HEK293 (cell line): ENCODE results near the gene TMEM11.
A peak's percentile ranks its signal among the peaks of the same experiment; 100 is the strongest.

Experiments
- BCL11B ChIP-seq: fragments of 450-650 bp; formaldehyde crosslinking; IDR thresholded peaks from 2 replicates; pipeline ENCODE4 v1.5.1; 2016; ENCODE audit warnings: low read depth, missing biosample characterization, missing genetic modification characterization
- GLI2 ChIP-seq: fragments of 450-650 bp; formaldehyde crosslinking; IDR thresholded peaks from 2 replicates; pipeline ENCODE4; 2017; ENCODE audit warnings: missing biosample characterization, missing genetic modification characterization, low read depth, borderline replicate concordance
- GLIS1 ChIP-seq: fragments of 450-650 bp; formaldehyde crosslinking; IDR thresholded peaks from 2 replicates; pipeline ENCODE4 v1.5.1; 2016; ENCODE audit warnings: missing biosample characterization, missing genetic modification characterization
- HOXA7 ChIP-seq: sonication (generic); formaldehyde crosslinking; IDR thresholded peaks from 2 replicates; pipeline ENCODE4 v1.8.1; 2022; ENCODE audit warnings: missing genetic modification reagents, borderline replicate concordance
- KLF17 ChIP-seq: fragments of 450-650 bp; formaldehyde crosslinking; IDR thresholded peaks from 2 replicates; pipeline ENCODE4 v1.5.1; 2016; ENCODE audit warnings: missing biosample characterization, missing genetic modification characterization
- KLF9 ChIP-seq: fragments of 450-650 bp; formaldehyde crosslinking; IDR thresholded peaks from 2 replicates; pipeline ENCODE4 v1.5.1; 2016; ENCODE audit warnings: missing biosample characterization, missing genetic modification characterization, low read depth
- PBX3 ChIP-seq: sonication (generic); formaldehyde crosslinking; IDR thresholded peaks from 2 replicates; pipeline ENCODE4 v1.8.1; 2022; ENCODE audit warnings: mild to moderate bottlenecking, moderate library complexity, missing genetic modification reagents
- YY2 ChIP-seq: fragments of 450-650 bp; formaldehyde crosslinking; IDR thresholded peaks from 2 replicates; pipeline ENCODE4 v1.5.1; 2016; ENCODE audit warnings: missing biosample characterization, missing genetic modification characterization
- ZNF114 ChIP-seq: fragments of 450-650 bp; formaldehyde crosslinking; IDR thresholded peaks from 2 replicates; pipeline ENCODE4 v1.5.0; 2017; ENCODE audit warnings: missing biosample characterization, missing genetic modification characterization
- ZNF121 ChIP-seq: fragments of 450-650 bp; formaldehyde crosslinking; IDR thresholded peaks from 2 replicates; pipeline ENCODE4 v1.5.1; 2016; ENCODE audit warnings: missing biosample characterization, missing genetic modification characterization
- ZNF16 ChIP-seq: fragments of 450-650 bp; formaldehyde crosslinking; IDR thresholded peaks from 2 replicates; pipeline ENCODE4 v1.5.1; 2016; ENCODE audit warnings: low read depth, missing biosample characterization, missing genetic modification characterization
- ZNF202 ChIP-seq: fragments of 450-650 bp; formaldehyde crosslinking; IDR thresholded peaks from 2 replicates; pipeline ENCODE4 v1.5.1; 2016; ENCODE audit warnings: missing biosample characterization, missing genetic modification characterization, borderline replicate concordance
- ZNF239 ChIP-seq: fragments of 450-650 bp; formaldehyde crosslinking; IDR thresholded peaks from 2 replicates; pipeline ENCODE4 v1.5.1; 2016; ENCODE audit warnings: missing biosample characterization, missing genetic modification characterization
- ZNF530 ChIP-seq: fragments of 450-650 bp; formaldehyde crosslinking; IDR thresholded peaks from 2 replicates; pipeline ENCODE4 v1.5.1; 2016; ENCODE audit warnings: low read depth, missing biosample characterization, missing genetic modification characterization
- ZNF558 ChIP-seq: fragments of 450-650 bp; formaldehyde crosslinking; IDR thresholded peaks from 2 replicates; pipeline ENCODE4 v1.5.1; 2016; ENCODE audit warnings: missing biosample characterization, missing genetic modification characterization
- ZNF596 ChIP-seq: fragments of 450-650 bp; IDR thresholded peaks from 2 replicates; pipeline ENCODE4 v1.5.0; 2018; ENCODE audit warnings: missing biosample characterization, mild to moderate bottlenecking, missing genetic modification characterization, moderate library complexity
- ZNF626 ChIP-seq: fragments of 450-650 bp; sonication (Bioruptor Pico); formaldehyde crosslinking; IDR thresholded peaks from 2 replicates; pipeline ENCODE4 v1.5.1; 2018; ENCODE audit warnings: missing biosample characterization, missing genetic modification characterization, inconsistent platforms
- ZNF670 ChIP-seq: fragments of 450-650 bp; formaldehyde crosslinking; IDR thresholded peaks from 2 replicates; pipeline ENCODE4 v1.5.1; 2016; ENCODE audit warnings: missing biosample characterization, missing genetic modification characterization, low read depth
- ZNF677 ChIP-seq: fragments of 450-650 bp; IDR thresholded peaks from 2 replicates; pipeline ENCODE4 v1.5.0; 2018; ENCODE audit warnings: missing biosample characterization, mild to moderate bottlenecking, missing genetic modification characterization, moderate library complexity
- ZNF707 ChIP-seq: fragments of 450-650 bp; formaldehyde crosslinking; IDR thresholded peaks from 2 replicates; pipeline ENCODE4 v1.5.1; 2016; ENCODE audit warnings: missing biosample characterization, missing genetic modification characterization
- ZNF76 ChIP-seq: fragments of 450-650 bp; formaldehyde crosslinking; IDR thresholded peaks from 2 replicates; pipeline ENCODE4; 2016; ENCODE audit warnings: low read depth, missing biosample characterization, missing genetic modification characterization, borderline replicate concordance
- ZNF768 ChIP-seq: fragments of 450-650 bp; formaldehyde crosslinking; IDR thresholded peaks from 2 replicates; pipeline ENCODE4 v1.5.1; 2018; ENCODE audit warnings: missing biosample characterization, mild to moderate bottlenecking, missing genetic modification characterization
- ZNF776 ChIP-seq: fragments of 450-650 bp; formaldehyde crosslinking; IDR thresholded peaks from 2 replicates; pipeline ENCODE4 v1.5.0; 2017; ENCODE audit warnings: missing biosample characterization, missing genetic modification characterization, borderline replicate concordance
- TF ChIP-seq, protein P1 (sequence below): fragments of 450-650 bp; formaldehyde crosslinking; conservative IDR thresholded peaks from 2 replicates; pipeline ENCODE4 v1.5.1; 2016; ENCODE audit warnings: low read depth, missing biosample characterization, missing genetic modification characterization
- TF ChIP-seq, protein P2 (sequence below): fragments of 450-650 bp; formaldehyde crosslinking; IDR thresholded peaks from 2 replicates; pipeline ENCODE4 v1.5.1; 2016; ENCODE audit warnings: missing biosample characterization, missing genetic modification characterization
- TF ChIP-seq, protein P3 (sequence below): fragments of 450-650 bp; formaldehyde crosslinking; IDR thresholded peaks from 2 replicates; pipeline ENCODE4 v1.5.1; 2016; ENCODE audit warnings: missing biosample characterization, missing genetic modification characterization
- TF ChIP-seq, protein P4 (sequence below): fragments of 450-650 bp; formaldehyde crosslinking; IDR thresholded peaks from 2 replicates; pipeline ENCODE4 v1.5.1; 2017; ENCODE audit warnings: missing biosample characterization, missing genetic modification characterization
- TF ChIP-seq, protein P5 (sequence below): fragments of 450-650 bp; IDR thresholded peaks from 2 replicates; pipeline ENCODE4 v1.5.1; 2018; ENCODE audit warnings: missing biosample characterization, missing genetic modification characterization

TMEM11 gene

GRCh38 chr17:21214015-21214776 is at the start of gene TMEM11 (continued):
- TF ChIP-seq, protein P1, sequence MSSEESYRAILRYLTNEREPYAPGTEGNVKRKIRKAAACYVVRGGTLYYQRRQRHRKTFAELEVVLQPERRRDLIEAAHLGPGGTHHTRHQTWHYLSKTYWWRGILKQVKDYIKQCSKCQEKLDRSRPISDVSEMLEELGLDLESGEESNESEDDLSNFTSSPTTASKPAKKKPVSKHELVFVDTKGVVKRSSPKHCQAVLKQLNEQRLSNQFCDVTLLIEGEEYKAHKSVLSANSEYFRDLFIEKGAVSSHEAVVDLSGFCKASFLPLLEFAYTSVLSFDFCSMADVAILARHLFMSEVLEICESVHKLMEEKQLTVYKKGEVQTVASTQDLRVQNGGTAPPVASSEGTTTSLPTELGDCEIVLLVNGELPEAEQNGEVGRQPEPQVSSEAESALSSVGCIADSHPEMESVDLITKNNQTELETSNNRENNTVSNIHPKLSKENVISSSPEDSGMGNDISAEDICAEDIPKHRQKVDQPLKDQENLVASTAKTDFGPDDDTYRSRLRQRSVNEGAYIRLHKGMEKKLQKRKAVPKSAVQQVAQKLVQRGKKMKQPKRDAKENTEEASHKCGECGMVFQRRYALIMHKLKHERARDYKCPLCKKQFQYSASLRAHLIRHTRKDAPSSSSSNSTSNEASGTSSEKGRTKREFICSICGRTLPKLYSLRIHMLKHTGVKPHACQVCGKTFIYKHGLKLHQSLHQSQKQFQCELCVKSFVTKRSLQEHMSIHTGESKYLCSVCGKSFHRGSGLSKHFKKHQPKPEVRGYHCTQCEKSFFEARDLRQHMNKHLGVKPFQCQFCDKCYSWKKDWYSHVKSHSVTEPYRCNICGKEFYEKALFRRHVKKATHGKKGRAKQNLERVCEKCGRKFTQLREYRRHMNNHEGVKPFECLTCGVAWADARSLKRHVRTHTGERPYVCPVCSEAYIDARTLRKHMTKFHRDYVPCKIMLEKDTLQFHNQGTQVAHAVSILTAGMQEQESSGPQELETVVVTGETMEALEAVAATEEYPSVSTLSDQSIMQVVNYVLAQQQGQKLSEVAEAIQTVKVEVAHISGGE (tag by site-specific recombination) = peak; percentile 77
- TF ChIP-seq ZNF121 (tag by site-specific recombination) = peak; percentile 51; the same call in 1 of the 2 replicates
- TF ChIP-seq ZNF16 (tag by site-specific recombination) = no peak
- no peak for TF ChIP-seq ZNF768 (tag by site-specific recombination)
- TF ChIP-seq, protein P2, sequence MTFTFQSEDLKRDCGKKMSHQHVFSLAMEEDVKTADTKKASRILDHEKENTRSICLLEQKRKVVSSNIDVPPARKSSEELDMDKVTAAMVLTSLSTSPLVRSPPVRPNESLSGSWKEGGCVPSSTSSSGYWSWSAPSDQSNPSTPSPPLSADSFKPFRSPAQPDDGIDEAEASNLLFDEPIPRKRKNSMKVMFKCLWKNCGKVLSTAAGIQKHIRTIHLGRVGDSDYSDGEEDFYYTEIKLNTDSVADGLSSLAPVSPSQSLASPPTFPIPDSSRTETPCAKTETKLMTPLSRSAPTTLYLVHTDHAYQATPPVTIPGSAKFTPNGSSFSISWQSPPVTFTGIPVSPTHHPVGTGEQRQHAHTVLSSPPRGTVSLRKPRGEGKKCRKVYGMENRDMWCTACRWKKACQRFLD (tag by site-specific recombination) = no peak
- 0 out of 2 replicates have a peak, but pooled peaks have one; percentile 67 for TF ChIP-seq ZNF239
- TF ChIP-seq ZNF114 (tag by site-specific recombination) = no peak
- TF ChIP-seq ZNF626 = no peak
- TF ChIP-seq ZNF558 (tag by site-specific recombination) = no peak
- TF ChIP-seq, protein P3, sequence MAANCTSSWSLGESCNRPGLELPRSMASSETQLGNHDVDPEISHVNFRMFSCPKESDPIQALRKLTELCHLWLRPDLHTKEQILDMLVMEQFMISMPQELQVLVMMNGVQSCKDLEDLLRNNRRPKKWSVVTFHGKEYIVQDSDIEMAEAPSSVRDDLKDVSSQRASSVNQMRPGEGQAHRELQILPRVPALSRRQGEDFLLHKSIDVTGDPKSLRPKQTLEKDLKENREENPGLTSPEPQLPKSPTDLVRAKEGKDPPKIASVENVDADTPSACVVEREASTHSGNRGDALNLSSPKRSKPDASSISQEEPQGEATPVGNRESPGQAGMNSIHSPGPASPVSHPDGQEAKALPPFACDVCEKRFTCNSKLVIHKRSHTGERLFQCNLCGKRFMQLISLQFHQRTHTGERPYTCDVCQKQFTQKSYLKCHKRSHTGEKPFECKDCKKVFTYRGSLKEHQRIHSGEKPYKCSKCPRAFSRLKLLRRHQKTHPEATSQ (tag by site-specific recombination) = no peak
- TF ChIP-seq, protein P4, sequence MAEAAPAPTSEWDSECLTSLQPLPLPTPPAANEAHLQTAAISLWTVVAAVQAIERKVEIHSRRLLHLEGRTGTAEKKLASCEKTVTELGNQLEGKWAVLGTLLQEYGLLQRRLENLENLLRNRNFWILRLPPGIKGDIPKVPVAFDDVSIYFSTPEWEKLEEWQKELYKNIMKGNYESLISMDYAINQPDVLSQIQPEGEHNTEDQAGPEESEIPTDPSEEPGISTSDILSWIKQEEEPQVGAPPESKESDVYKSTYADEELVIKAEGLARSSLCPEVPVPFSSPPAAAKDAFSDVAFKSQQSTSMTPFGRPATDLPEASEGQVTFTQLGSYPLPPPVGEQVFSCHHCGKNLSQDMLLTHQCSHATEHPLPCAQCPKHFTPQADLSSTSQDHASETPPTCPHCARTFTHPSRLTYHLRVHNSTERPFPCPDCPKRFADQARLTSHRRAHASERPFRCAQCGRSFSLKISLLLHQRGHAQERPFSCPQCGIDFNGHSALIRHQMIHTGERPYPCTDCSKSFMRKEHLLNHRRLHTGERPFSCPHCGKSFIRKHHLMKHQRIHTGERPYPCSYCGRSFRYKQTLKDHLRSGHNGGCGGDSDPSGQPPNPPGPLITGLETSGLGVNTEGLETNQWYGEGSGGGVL = peak; percentile 76
- TF ChIP-seq, protein P5, sequence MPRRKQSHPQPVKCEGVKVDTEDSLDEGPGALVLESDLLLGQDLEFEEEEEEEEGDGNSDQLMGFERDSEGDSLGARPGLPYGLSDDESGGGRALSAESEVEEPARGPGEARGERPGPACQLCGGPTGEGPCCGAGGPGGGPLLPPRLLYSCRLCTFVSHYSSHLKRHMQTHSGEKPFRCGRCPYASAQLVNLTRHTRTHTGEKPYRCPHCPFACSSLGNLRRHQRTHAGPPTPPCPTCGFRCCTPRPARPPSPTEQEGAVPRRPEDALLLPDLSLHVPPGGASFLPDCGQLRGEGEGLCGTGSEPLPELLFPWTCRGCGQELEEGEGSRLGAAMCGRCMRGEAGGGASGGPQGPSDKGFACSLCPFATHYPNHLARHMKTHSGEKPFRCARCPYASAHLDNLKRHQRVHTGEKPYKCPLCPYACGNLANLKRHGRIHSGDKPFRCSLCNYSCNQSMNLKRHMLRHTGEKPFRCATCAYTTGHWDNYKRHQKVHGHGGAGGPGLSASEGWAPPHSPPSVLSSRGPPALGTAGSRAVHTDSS (tag by site-specific recombination) = no peak
- TF ChIP-seq KLF17 (tag by site-specific recombination) = no peak; the same call in 1 of the 2 replicates
- no peak for TF ChIP-seq BCL11B (tag by site-specific recombination)
- TF ChIP-seq ZNF202 (tag by site-specific recombination) = no peak
- no peak for TF ChIP-seq HOXA7 (CRISPR knock-in tag)
- peak; percentile 100 for TF ChIP-seq ZNF76 (tag by site-specific recombination)
- peak; percentile 28; the same call in 1 of the 2 replicates for TF ChIP-seq KLF9 (tag by site-specific recombination)
- TF ChIP-seq YY2 (tag by site-specific recombination) = peak; percentile 96
- no peak for TF ChIP-seq ZNF530 (tag by site-specific recombination)
- no peak for TF ChIP-seq ZNF707 (tag by site-specific recombination)
- TF ChIP-seq ZNF596 (tag by site-specific recombination) = peak; percentile 45; the same call in 1 of the 2 replicates
- TF ChIP-seq ZNF776 (tag by site-specific recombination) = no peak
- no peak; the same call in 1 of the 2 replicates for TF ChIP-seq PBX3 (CRISPR knock-in tag)
- TF ChIP-seq ZNF670 = no peak
- TF ChIP-seq GLI2 (tag by site-specific recombination) = no peak
- peak; percentile 60; the same call in 1 of the 2 replicates for TF ChIP-seq GLIS1 (tag by site-specific recombination)
- TF ChIP-seq ZNF677 (tag by site-specific recombination) = no peak
